22Rv1 (cell line): Measurements from ENCODE around the gene PRDX3.
A peak's percentile ranks its signal among the peaks of the same experiment; 100 is the strongest.

Experiments
- CTCF ChIP-seq: fragments of 450-650 bp; IDR thresholded peaks from 2 replicates; pipeline ENCODE4 v1.5.1; 2017; ENCODE audit warnings: mild to moderate bottlenecking
- ZFX ChIP-seq: fragments of 450-650 bp; IDR thresholded peaks from 2 replicates; pipeline ENCODE4 v1.6.1; 2017; ENCODE audit warnings: antibody characterized with exemption, borderline replicate concordance

GRCh38 chr10:119206603-119207365 lies 28.2 kb upstream of the PRDX3 start:
- TF ChIP-seq CTCF (peak; percentile 92), ZFX (no peak)
